ENCODE measurements around the gene NFKBIB. TPM values are rescaled to one million over a fixed set of nuclear protein-coding genes. Genes with fewer than 3 reads are reported as not detected.
"Not testable (repeated sequence)": the region's sequence is repeated elsewhere in the genome, so short reads cannot be mapped to it uniquely, and the experiment has no call there.

Gene NFKBIB
- total RNA-seq: 8.3 TPM
- polyA plus RNA-seq (ENCODE audit: insufficient read depth in 1 of 8, insufficient read length in 8 of 8, low replicate concordance in 1 of 8): 10 to 100 TPM in 6 of 8 donors, 1 to 10 TPM in 2; 9.8 to 11.6 (median 11.2) TPM
- long read RNA-seq, donor 1, partial matches to known transcripts: 0 of 4 reads
- long read RNA-seq, donor 1, other reads (novel, unspliced or antisense): 0 of 4 reads
- long read RNA-seq, donor 2: 0 reads
- long read RNA-seq, donor 3, partial matches to known transcripts: 0 of 6 reads
- long read RNA-seq, donor 3, other reads (novel, unspliced or antisense): 0 of 6 reads
- long read RNA-seq, donor 4, partial matches to known transcripts: 0 of 4 reads
- long read RNA-seq, donor 4, other reads (novel, unspliced or antisense): 0 of 4 reads
- long read RNA-seq, donor 5, partial matches to known transcripts: 0 of 7 reads
- long read RNA-seq, donor 5, other reads (novel, unspliced or antisense): 0 of 7 reads
- long read RNA-seq, donor 6, partial matches to known transcripts: 0 of 7 reads
- long read RNA-seq, donor 6, other reads (novel, unspliced or antisense): 0 of 7 reads
- long read RNA-seq, donor 7, partial matches to known transcripts: 0 of 1 reads
- long read RNA-seq, donor 7, other reads (novel, unspliced or antisense): 0 of 1 reads
- long read RNA-seq, donor 8, partial matches to known transcripts: 5 of 23 reads
- long read RNA-seq, donor 8, other reads (novel, unspliced or antisense): 15 of 23 reads
- long read RNA-seq, donor 9, partial matches to known transcripts: 0 of 2 reads
- long read RNA-seq, donor 9, other reads (novel, unspliced or antisense): 0 of 2 reads
- long read RNA-seq, donor 10, partial matches to known transcripts: 0 of 2 reads
- long read RNA-seq, donor 10, other reads (novel, unspliced or antisense): 0 of 2 reads
- long read RNA-seq, donor 11, partial matches to known transcripts: 0 of 3 reads
- long read RNA-seq, donor 11, other reads (novel, unspliced or antisense): 0 of 3 reads

- WGBS (ENCODE audit: insufficient coverage): under 1% methylated on average over 64 of the region's 64 CpGs
- Histone ChIP-seq H3K4me1 (ENCODE audit: control insufficient read depth, insufficient read depth, low read length) (peaks cover 35% of the 10 kb centered on the region), H3K27me3 (ENCODE audit: control insufficient read depth, insufficient read depth, low read length) (no peaks in the 10 kb centered on the region), H3K36me3 (ENCODE audit: control insufficient read depth, insufficient read depth, low read length) (peaks cover 12% of the 10 kb centered on the region), H3K9me3 (replicated peaks; ENCODE audit: control insufficient read depth, low read depth, low read length) (no peaks in the 10 kb centered on the region), H3K4me3 (ENCODE audit: low read length) (peak within 1 kb of the TSS; percentile 99), H3K27ac (ENCODE audit: low read length) (peak within 1 kb of the TSS; percentile 95)
- DNase-seq: peak; percentile 100
Observed at GRCh38 chr19:38899447-38900201, at the start of gene NFKBIB, which contains the start of gene SIRT2. Gene NFKBIB (plus strand): TSS chr19:38899969. CDS start chr19:38900033, 64 bp downstream. Gene SIRT2 (minus strand): TSS chr19:38899618. CDS start chr19:38899521, 97 bp downstream.

- Histone ChIP-seq H3K27ac (ENCODE audit: low read length) (peak overlapping the region; percentile 96), H3K9me3 (replicated peaks; ENCODE audit: control insufficient read depth, low read depth, low read length) (no peaks in the 10 kb centered on the region), H3K27me3 (ENCODE audit: control insufficient read depth, insufficient read depth, low read length) (no peaks in the 10 kb centered on the region), H3K4me3 (ENCODE audit: low read length) (peak overlapping the region; percentile 51), H3K4me1 (ENCODE audit: control insufficient read depth, insufficient read depth, low read length) (peaks cover 48% of the 10 kb centered on the region), H3K36me3 (ENCODE audit: control insufficient read depth, insufficient read depth, low read length) (peaks cover 24% of the 10 kb centered on the region)
- WGBS (ENCODE audit: insufficient coverage): under 1% methylated on average over 26 of the region's 26 CpGs
- peak; percentile 100 for DNase-seq
Observed at GRCh38 chr19:38850436-38850975, 49.3 kb upstream of the NFKBIB start.

GRCh38 chr19:38850976-38851621, 48.7 kb upstream of the NFKBIB start:
- peak; percentile 70 for DNase-seq

GRCh38 chr19:38851622-38852230, 48.0 kb upstream of the NFKBIB start:
- peak overlapping the region; percentile 74 for H3K4me3 ChIP-seq (ENCODE audit: low read length)
- H3K9me3 ChIP-seq (replicated peaks; ENCODE audit: control insufficient read depth, low read depth, low read length): no peaks in the 10 kb centered on the region
- H3K27ac ChIP-seq (ENCODE audit: low read length): peak overlapping the region; percentile 99
- under 1% methylated on average over 51 of the region's 67 CpGs for WGBS (ENCODE audit: insufficient coverage)
- no peaks in the 10 kb centered on the region for H3K27me3 ChIP-seq (ENCODE audit: control insufficient read depth, insufficient read depth, low read length)
- peaks cover 39% of the 10 kb centered on the region for H3K4me1 ChIP-seq (ENCODE audit: control insufficient read depth, insufficient read depth, low read length)
- peaks cover 12% of the 10 kb centered on the region for H3K36me3 ChIP-seq (ENCODE audit: control insufficient read depth, insufficient read depth, low read length)
- peak; percentile 98 for DNase-seq

More at GRCh38 chr19:38850976-38851621, 48.7 kb upstream of the NFKBIB start:
- Histone ChIP-seq H3K4me1 (ENCODE audit: control insufficient read depth, insufficient read depth, low read length) (peaks cover 42% of the 10 kb centered on the region), H3K27ac (ENCODE audit: low read length) (peak overlapping the region; percentile 96), H3K4me3 (ENCODE audit: low read length) (peak overlapping the region; percentile 51), H3K36me3 (ENCODE audit: control insufficient read depth, insufficient read depth, low read length) (peaks cover 18% of the 10 kb centered on the region), H3K9me3 (replicated peaks; ENCODE audit: control insufficient read depth, low read depth, low read length) (no peaks in the 10 kb centered on the region), H3K27me3 (ENCODE audit: control insufficient read depth, insufficient read depth, low read length) (no peaks in the 10 kb centered on the region)
- 2% methylated on average over 37 of the region's 40 CpGs for WGBS (ENCODE audit: insufficient coverage)

- no peaks in the 10 kb centered on the region for H3K27me3 ChIP-seq (ENCODE audit: control insufficient read depth, insufficient read depth, low read length)
- 3% methylated on average over 8 of the region's 52 CpGs for WGBS (ENCODE audit: insufficient coverage)
- H3K4me3 ChIP-seq (ENCODE audit: low read length): peak overlapping the region; percentile 74
- no peaks in the 10 kb centered on the region for H3K9me3 ChIP-seq (replicated peaks; ENCODE audit: control insufficient read depth, low read depth, low read length)
- H3K36me3 ChIP-seq (ENCODE audit: control insufficient read depth, insufficient read depth, low read length): peaks cover 5% of the 10 kb centered on the region
- H3K27ac ChIP-seq (ENCODE audit: low read length): peak overlapping the region; percentile 99
- DNase-seq: peak; percentile 85
- H3K4me1 ChIP-seq (ENCODE audit: control insufficient read depth, insufficient read depth, low read length): peaks cover 37% of the 10 kb centered on the region
Observed at GRCh38 chr19:38852231-38853044, 47.3 kb upstream of the NFKBIB start.

- Histone ChIP-seq H3K9me3 (replicated peaks; ENCODE audit: control insufficient read depth, low read depth, low read length) (no peaks in the 10 kb centered on the region), H3K27ac (ENCODE audit: low read length) (peak overlapping the region; percentile 99), H3K4me1 (ENCODE audit: control insufficient read depth, insufficient read depth, low read length) (peaks cover 32% of the 10 kb centered on the region), H3K4me3 (ENCODE audit: low read length) (peak overlapping the region; percentile 74), H3K36me3 (ENCODE audit: control insufficient read depth, insufficient read depth, low read length) (no peaks in the 10 kb centered on the region), H3K27me3 (ENCODE audit: control insufficient read depth, insufficient read depth, low read length) (no peaks in the 10 kb centered on the region)
- WGBS (ENCODE audit: insufficient coverage): 95% methylated on average over 12 of the region's 17 CpGs
- DNase-seq: no peak
Observed at GRCh38 chr19:38853214-38853613, 46.6 kb upstream of the NFKBIB start.

GRCh38 chr19:38854961-38855360, 44.8 kb upstream of the NFKBIB start:
- H3K27ac ChIP-seq (ENCODE audit: low read length); H3K4me3 ChIP-seq (ENCODE audit: low read length); H3K27me3 ChIP-seq (ENCODE audit: control insufficient read depth, insufficient read depth, low read length); DNase-seq; H3K36me3 ChIP-seq (ENCODE audit: control insufficient read depth, insufficient read depth, low read length); H3K9me3 ChIP-seq (replicated peaks; ENCODE audit: control insufficient read depth, low read depth, low read length): not testable (repeated sequence)
- peaks cover 25% of the 10 kb centered on the region for H3K4me1 ChIP-seq (ENCODE audit: control insufficient read depth, insufficient read depth, low read length)
- WGBS (ENCODE audit: insufficient coverage): no CpG with 5 or more reads among the region's 3 CpGs

GRCh38 chr19:38855751-38856150, 44.0 kb upstream of the NFKBIB start:
- 93% methylated on average over 6 of the region's 37 CpGs for WGBS (ENCODE audit: insufficient coverage)

More at GRCh38 chr19:38855751-38856150, 44.0 kb upstream of the NFKBIB start:
- not testable (repeated sequence) for H3K4me3 ChIP-seq (ENCODE audit: low read length); H3K27me3 ChIP-seq (ENCODE audit: control insufficient read depth, insufficient read depth, low read length); H3K36me3 ChIP-seq (ENCODE audit: control insufficient read depth, insufficient read depth, low read length); H3K9me3 ChIP-seq (replicated peaks; ENCODE audit: control insufficient read depth, low read depth, low read length); DNase-seq; H3K27ac ChIP-seq (ENCODE audit: low read length)
- H3K4me1 ChIP-seq (ENCODE audit: control insufficient read depth, insufficient read depth, low read length): peaks cover 24% of the 10 kb centered on the region
